Measurements from ENCODE around the gene ELP1.
"Not testable (repeated sequence)": the region's sequence is repeated elsewhere in the genome, so short reads cannot be mapped to it uniquely, and the experiment has no call there.

ELP1 gene

GRCh38 chr9:108904161-108904560 is 29.8 kb downstream of the ELP1 start:
- TF ChIP-seq, protein P1, sequence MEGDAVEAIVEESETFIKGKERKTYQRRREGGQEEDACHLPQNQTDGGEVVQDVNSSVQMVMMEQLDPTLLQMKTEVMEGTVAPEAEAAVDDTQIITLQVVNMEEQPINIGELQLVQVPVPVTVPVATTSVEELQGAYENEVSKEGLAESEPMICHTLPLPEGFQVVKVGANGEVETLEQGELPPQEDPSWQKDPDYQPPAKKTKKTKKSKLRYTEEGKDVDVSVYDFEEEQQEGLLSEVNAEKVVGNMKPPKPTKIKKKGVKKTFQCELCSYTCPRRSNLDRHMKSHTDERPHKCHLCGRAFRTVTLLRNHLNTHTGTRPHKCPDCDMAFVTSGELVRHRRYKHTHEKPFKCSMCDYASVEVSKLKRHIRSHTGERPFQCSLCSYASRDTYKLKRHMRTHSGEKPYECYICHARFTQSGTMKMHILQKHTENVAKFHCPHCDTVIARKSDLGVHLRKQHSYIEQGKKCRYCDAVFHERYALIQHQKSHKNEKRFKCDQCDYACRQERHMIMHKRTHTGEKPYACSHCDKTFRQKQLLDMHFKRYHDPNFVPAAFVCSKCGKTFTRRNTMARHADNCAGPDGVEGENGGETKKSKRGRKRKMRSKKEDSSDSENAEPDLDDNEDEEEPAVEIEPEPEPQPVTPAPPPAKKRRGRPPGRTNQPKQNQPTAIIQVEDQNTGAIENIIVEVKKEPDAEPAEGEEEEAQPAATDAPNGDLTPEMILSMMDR (IDR thresholded peaks at IDR 0.05; ENCODE audit: unreplicated experiment in 3 of 3), result no peak
- H3K4me1 Mint-ChIP-seq, result no peaks in the 10 kb centered on the region
- no peaks in the 10 kb centered on the region for H3K9me3 Mint-ChIP-seq
- H3K27ac Mint-ChIP-seq, result no peak overlapping the region
- no peak overlapping the region for H3K4me3 Mint-ChIP-seq
- no peaks in the 10 kb centered on the region for H3K27me3 Mint-ChIP-seq (ENCODE audit: low read depth)
- peaks cover 75% of the 10 kb centered on the region for H3K36me3 Mint-ChIP-seq (ENCODE audit: low read depth)

DNA sequence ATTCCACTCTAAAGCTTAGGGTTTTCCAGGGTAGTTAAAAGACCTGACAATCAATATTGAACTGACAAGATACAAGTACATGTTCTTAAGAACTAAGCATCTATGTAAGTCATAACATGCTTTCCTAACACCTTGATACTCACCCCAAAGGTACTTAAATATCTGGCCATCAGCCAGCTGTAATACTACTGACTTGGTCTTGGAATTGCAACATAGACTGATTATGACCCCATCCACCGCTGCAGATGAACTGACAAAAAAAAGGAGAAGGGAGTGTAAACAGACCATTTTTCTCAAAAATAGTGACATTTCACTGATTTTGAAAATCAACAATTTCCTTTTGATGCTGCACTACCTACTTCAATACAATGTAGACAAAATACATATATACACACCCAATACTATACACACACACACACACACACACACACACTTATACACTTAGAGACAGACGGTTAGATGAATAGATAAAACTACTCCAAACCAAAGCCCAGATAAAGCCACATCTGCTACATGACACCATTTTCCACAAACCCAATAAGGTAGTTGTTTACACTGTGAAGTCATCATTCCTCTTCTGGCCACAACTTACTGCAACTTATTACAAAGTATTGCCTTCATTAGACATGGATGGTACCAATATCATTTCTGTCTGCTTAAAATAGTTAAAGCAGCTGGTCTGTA is 30.4 kb downstream of the ELP1 start:
- no peaks in the 10 kb centered on the region for H3K9me3 Mint-ChIP-seq
- no peaks in the 10 kb centered on the region for H3K27me3 Mint-ChIP-seq (ENCODE audit: low read depth)
- no peak overlapping the region for H3K27ac Mint-ChIP-seq
- no peaks in the 10 kb centered on the region for H3K4me1 Mint-ChIP-seq
- H3K4me3 Mint-ChIP-seq, result no peak overlapping the region
- TF ChIP-seq, protein P1 (IDR thresholded peaks at IDR 0.05; ENCODE audit: unreplicated experiment in 3 of 3), result no peak
- peaks cover 72% of the 10 kb centered on the region for H3K36me3 Mint-ChIP-seq (ENCODE audit: low read depth)

DNA sequence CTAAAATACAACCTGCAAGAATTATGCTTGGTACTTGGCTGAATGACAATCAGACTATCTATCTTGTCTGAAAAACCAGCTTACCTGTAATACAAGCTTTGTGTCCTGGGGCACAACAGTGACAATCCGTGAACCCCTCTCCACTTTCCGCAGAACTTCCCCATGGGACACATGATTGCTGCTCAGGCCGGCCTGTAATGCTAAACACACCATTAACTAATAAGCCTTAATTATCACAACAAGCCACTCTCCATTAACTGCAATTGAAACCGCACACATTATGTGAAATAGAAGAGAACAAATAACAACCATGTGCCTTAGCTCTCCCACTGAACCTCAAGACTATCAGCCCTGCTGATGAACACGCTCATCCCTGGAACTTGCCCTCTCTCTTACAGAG is 33.7 kb downstream of the ELP1 start:
- H3K27ac Mint-ChIP-seq, result no peak overlapping the region
- H3K4me1 Mint-ChIP-seq, result no peaks in the 10 kb centered on the region
- no peaks in the 10 kb centered on the region for H3K9me3 Mint-ChIP-seq
- TF ChIP-seq, protein P1 (IDR thresholded peaks at IDR 0.05; ENCODE audit: unreplicated experiment in 3 of 3), result no peak
- H3K4me3 Mint-ChIP-seq, result no peak overlapping the region
- no peaks in the 10 kb centered on the region for H3K27me3 Mint-ChIP-seq (ENCODE audit: low read depth)
- peaks cover 72% of the 10 kb centered on the region for H3K36me3 Mint-ChIP-seq (ENCODE audit: low read depth)

- not testable (repeated sequence) for H3K4me3 Mint-ChIP-seq; H3K27ac Mint-ChIP-seq; H3K27me3 Mint-ChIP-seq (ENCODE audit: low read depth); H3K9me3 Mint-ChIP-seq; H3K4me1 Mint-ChIP-seq
- H3K36me3 Mint-ChIP-seq (ENCODE audit: low read depth), result peaks cover 77% of the 10 kb centered on the region
These were observed 34.8 kb downstream of the ELP1 start for GRCh38 chr9:108899023-108899695.

DNA sequence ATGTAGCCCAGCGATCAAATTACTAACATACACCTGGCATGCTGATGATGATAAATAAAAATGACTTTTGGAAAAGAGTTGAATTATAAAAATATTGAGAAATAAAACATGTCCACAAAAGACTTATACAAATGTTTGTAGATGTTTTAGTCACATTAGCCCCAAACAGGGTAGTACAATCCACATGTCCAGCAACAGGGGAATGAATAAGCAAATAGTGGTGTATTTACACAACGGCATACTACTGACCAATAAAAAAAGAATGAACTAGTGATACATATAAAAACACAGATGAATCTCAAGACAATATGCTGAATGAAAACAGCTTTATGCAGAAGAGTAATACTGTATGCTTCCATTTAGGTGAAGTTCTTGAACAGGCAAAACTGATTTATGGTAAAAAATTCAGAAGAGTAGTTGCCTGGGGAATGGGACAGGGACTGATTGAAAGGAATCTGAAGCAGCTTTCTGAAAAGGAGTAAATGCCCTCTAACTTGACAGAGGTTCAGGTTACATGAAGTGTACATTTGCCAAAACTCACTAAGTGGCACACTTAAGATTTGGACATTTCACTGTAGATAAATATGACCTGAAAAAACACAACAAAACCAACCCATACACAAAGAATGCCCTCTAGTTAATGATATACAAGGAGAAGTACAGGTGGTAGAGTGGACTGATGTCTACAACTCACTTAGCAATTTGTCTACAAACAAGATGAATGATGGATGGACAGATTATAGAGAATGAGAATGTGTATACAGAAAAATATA is 36.4 kb downstream of the ELP1 start:
- Mint-ChIP-seq H3K4me1 (no peaks in the 10 kb centered on the region), H3K27ac (no peak overlapping the region), H3K9me3 (no peaks in the 10 kb centered on the region), H3K4me3 (no peak overlapping the region), H3K36me3 (ENCODE audit: low read depth) (peaks cover 72% of the 10 kb centered on the region), H3K27me3 (ENCODE audit: low read depth) (no peaks in the 10 kb centered on the region)
- TF ChIP-seq, protein P1 (IDR thresholded peaks at IDR 0.05; ENCODE audit: unreplicated experiment in 3 of 3), result no peak

DNA sequence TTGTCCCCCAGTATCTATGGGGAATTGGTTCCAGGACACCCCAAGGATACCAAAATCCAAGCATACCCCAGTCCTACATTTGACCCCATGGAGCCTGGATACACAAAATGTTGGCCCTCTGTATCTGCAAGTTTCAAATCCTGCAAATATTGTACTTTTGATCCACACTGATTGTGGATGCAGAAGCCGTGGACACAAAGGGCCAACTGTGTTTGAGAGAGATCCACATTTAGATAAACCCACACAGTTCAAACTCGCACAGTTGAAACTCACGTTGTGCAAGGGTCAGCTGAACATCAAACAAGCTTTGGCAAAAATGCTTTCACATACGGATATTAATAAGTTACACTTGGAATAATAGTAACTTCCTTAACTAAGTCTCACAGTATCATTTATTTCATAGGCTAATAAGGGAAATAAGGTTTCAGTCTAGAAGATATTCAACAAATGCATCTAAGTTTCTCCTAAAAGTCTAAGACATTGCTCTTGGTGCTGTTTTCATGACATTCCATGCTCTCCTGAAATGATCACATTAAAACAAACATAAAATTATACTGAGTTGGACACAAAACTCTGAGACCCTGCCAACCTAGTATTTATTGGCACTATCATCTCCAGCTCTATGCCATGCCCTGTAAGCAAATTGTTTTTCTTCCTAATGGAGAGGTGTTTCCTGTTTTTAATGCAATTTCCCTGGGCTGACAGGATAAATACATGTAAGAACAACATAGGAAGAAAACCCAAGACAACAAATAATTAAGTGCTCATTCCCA is 39.5 kb downstream of the ELP1 start:
- TF ChIP-seq, protein P1 (IDR thresholded peaks at IDR 0.05; ENCODE audit: unreplicated experiment in 3 of 3), result no peak
- no peaks in the 10 kb centered on the region for H3K27me3 Mint-ChIP-seq (ENCODE audit: low read depth)
- H3K4me1 Mint-ChIP-seq, result no peaks in the 10 kb centered on the region
- H3K4me3 Mint-ChIP-seq, result no peak overlapping the region
- peaks cover 72% of the 10 kb centered on the region for H3K36me3 Mint-ChIP-seq (ENCODE audit: low read depth)
- H3K9me3 Mint-ChIP-seq, result no peaks in the 10 kb centered on the region
- no peak overlapping the region for H3K27ac Mint-ChIP-seq

Data from nephron (organoid).